Activated CD4-positive, alpha-beta T cell treated with anti-CD3 and anti-CD28 coated beads, Interleukin-2, amount 50 U/mL, for 48 hours (primary cell): ENCODE data around the gene PI16.
"Not testable (repeated sequence)": the region's sequence is repeated elsewhere in the genome, so short reads cannot be mapped to it uniquely, and the experiment has no call there.

Source experiments
- DNase-seq, 2 experiments: peaks; one replicate each; pipeline ENCODE4 v3.0.0-alpha.2; 2020

Gene PI16

DNA sequence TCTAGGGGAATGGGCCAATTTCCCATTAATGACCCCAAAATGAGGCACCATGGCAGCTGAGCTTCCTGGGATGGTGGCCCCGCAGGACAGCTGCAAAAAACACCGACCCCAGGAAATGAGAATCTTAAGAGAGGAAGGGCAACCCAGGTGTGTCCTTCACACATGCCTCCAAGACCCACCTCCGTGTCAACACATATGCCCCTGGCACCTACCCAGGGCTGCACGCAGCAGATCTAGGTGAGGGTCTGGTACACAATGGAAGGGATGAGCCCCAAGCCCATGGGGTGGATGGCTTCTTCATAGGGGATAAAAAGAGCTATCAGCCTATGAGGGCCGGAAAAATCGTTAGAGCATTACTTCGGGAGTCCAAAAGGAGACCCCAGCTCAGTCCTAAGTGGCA is 22.0 kb downstream of the PI16 start:
- DNase-seq: no peak

DNA sequence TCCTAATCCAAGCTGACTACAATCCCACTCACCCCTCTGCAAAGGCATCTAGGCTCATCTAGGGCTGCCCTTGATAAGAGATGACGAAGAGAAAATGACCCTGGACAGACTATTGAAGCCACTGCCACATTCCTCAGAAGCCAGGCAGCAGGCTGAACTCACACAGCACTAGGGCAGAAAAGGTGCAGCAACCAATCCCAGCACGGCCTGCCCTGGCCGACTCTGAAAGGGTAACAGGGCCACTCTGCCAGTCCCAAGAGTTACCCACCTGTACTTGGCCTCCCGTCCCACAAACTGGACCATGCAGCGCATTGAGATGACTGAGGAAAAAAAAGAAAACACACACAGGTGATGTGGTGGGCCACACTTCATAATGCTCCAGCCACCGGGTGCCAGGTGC is 22.4 kb downstream of the PI16 start:
- no peak for DNase-seq

- no peak for DNase-seq
Measured at GRCh38 chr6:36977470-36977941, 23.0 kb downstream of the PI16 start.

- no peak for DNase-seq
Measured at GRCh38 chr6:36978421-36979346, 24.1 kb downstream of the PI16 start.

GRCh38 chr6:36979347-36979742 is 24.8 kb downstream of the PI16 start:
- no peak for DNase-seq

GRCh38 chr6:36980129-36980528 is 25.6 kb downstream of the PI16 start:
- no peak for DNase-seq

DNA sequence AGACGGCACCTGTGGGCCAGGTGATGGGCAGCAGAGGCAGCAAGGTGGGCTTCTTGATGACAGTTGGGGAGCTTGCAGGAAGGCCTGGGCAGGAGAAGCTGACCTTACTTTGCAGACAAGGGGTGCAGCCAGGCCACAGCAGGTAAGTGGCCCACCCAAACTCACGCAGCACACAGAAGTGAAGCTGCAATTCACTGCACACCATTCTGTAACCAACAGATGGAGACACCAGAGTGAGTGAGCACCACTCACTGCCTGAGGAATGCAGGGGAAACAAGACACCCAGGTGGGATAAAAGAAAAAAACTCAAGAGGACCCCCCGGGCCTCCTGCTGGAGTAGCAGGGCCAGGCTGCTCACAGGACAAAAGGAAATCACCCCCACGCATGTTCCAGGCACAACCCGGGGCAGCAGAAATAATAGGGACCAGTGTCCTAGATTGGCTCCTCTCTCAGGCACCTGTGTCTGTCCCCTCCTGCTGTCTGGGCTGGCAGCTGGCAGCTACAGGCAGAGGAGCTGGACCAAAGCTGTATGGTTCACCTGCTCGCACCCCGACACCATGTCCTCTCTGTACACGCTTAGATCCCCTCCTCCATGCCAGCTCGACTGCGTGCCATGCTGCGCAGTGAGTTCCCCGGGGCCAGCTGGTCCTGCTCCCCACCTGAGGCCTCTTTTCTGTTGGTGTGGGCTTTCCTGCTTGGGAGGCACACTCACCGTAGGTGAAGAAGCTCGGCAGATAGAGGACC is 26.5 kb downstream of the PI16 start:
- no peak for DNase-seq

DNA sequence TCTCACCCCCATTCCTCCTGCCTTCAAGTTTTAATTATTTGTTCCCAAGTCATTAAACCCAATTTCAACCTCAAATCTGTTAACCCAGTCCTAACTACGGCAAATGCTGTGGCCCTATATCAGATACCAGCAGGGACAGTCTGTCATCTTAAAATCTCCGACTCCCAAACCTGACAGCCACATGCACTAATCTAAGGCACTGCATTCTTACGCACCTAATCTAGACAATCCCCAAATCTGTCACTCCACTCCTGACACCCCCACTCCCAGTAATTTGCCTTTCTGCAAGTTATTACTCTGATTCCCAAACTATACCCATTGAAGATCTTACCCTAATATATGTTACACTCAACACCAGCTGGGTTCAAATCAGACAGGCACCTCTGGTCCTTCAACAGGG is 29.0 kb downstream of the PI16 start:
- no peak for DNase-seq

DNA sequence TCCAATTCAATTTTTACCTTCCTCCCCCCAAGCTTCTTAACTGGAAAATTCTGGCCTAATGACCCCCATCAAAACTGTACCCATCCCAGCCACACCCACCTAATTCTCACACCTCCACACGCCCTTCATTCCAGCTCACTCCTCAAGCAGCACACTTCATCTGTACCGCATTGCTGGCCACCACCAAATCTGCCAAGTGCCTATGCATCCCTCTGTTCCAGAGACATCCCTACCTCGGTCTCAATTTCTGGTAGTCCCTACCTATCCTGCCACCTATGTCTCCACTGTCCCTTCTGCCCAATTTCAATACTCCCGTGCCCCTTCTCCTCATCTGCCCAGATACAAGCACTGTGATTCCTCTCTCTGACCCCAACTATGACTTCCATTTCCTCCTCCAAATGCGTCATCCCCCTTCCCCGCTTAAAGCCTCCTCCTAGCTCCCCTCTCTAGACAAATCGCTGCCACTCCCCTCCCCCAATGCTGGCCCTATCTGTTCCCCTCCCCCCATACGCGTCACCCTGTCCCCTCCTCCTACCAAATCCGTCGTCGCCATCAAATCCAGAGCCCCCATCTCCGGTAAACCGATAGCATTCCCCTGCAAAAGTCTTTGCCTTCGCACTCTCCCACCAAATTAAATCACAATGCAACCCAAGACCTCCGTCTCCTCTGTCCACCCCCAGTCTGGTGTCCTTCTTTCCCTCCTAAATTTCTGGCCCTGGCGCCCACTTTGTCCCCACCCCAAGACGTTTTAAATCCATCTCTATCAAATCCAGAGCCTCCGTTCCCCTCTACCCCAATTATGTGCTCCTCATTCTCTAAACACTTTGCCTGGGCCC is 30.3 kb downstream of the PI16 start:
- peak; percentile 65 to 72 for DNase-seq

GRCh38 chr6:36985417-36985807 is 30.9 kb downstream of the PI16 start:
- DNase-seq: no peak

DNA sequence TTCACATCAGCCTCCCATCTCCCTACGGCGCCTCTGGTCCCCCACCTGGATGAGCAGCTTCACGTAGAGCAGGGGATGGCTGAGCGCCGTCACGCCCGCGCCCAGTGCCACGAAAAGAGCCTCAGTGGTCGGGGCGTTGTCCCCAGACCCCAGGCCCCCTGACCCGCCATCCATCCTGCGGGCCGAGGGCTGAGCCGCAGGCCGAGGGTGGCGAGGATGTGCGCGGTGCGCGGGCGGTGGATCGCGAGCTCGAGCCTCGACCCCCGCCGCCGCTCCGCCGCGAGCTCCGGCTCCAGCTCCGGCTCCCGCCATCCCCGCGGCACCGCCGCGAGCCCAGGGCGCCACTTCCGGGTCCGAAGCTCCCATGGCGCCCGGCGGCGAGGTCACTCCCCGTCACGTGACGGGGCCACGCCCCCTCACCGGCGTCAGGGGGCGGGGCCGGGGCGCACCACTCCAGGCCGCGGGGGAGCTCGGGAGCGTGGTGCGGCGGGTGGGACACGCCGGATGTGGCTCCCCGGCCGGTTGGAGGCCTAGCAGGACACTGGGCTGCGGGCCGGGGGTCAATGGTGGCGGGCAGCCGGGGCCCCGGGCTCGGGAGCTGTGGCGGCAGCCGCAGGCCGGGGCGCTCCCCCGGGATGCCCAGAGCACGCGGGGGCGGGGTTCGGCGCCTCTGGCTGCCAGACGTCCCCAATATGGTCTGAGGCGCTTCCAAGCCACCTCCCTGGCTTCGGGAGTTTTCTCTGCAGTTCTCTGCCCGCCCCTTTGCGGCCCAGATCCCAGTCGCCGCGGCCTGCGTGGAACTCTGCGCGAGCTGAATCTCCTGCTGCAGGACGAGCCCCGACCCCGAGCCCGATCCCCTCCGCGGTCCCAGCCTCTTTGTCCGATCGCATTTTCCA is 31.5 kb downstream of the PI16 start, which contains the start of gene MTCH1:
Gene MTCH1 (minus strand): TSS at position 389 of the 896 bp plus-strand sequence. CDS start 23 bp downstream, at position 366.
- DNase-seq: peak; percentile 82 to 85

- no peak for DNase-seq
Measured at GRCh38 chr6:36986704-36987047, 32.1 kb downstream of the PI16 start.

DNA sequence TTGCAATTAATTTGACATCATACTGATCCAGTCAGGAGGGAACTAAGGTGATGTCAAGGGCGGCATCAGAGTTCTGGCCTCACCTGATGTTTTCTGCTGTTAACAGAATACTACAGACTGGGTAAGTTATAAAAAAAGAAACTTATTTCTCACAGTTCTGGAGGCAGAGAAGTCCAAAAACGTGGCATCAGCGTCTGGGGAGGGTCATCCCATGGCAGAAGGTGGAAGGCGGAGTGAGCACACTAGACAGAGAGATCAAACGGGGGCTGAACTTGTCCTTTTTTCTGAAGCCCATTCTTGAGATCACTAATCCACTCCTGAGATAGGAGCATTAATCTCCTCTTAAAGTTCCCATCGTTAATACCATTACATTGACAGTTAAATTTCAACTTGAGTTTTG is 34.7 kb downstream of the PI16 start:
- DNase-seq: no peak

- DNase-seq: not testable (repeated sequence)
Measured at GRCh38 chr6:36990401-36990800, 35.9 kb downstream of the PI16 start.

DNA sequence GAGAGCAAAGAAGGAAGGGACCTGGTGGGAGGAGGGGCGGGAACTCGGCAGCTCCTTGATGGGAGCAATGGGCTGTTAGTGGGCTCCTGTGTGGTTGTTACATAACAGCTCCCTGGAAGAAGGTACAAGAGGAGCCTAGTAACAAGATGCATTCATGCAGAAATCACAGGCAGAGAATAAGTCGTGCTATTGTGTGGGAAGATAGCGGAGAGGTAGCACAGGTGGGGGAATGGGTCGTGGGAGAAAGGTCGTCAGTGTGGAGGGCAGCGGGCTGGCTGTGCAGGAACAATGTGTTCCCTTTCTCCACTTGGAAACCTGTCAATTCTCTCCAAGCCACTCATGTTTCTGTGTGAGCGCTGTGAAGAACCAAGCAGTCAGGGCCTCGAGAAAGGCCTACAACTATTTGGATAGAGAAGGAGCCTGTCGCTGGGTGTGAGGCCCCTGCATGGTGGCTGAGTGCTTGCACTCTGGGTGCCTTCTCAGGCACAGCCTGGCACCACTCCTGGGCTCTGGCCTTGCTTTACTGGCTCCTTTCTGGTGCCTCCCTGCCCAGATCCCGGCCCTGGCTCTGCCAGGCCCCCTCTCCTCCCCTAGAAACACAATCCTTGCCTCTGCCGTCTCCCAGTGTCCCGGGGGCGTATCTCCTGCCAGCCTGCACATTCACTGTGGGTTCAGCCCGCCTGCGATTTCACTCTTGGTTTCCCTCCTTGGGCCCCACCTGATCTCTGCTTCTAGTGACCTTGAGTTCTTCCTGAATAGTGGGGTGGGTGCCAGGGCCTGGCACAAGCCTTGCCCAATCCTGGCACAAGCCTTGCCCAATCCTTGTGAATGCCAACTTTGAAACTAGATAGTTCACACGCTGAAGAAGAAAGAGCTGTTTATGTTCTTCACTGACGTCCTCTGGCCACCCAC is 43.5 kb downstream of the PI16 start:
- no peak for DNase-seq

DNA sequence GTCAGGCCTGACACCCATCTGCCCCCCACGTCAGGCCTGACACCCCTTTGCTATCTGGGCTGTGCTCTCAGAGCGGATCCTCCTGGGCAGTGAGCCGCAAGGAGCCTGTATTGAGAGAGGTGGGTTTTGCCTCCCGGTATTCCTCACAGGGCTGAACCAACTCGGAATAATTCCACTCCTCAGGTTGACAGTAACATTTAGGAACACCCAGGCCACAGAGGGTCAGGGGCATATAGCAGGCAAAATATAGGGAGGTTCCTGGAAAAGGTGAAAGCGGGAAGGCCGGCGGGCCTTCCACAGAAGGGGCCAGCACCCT is 44.1 kb downstream of the PI16 start:
- no peak for DNase-seq

DNA sequence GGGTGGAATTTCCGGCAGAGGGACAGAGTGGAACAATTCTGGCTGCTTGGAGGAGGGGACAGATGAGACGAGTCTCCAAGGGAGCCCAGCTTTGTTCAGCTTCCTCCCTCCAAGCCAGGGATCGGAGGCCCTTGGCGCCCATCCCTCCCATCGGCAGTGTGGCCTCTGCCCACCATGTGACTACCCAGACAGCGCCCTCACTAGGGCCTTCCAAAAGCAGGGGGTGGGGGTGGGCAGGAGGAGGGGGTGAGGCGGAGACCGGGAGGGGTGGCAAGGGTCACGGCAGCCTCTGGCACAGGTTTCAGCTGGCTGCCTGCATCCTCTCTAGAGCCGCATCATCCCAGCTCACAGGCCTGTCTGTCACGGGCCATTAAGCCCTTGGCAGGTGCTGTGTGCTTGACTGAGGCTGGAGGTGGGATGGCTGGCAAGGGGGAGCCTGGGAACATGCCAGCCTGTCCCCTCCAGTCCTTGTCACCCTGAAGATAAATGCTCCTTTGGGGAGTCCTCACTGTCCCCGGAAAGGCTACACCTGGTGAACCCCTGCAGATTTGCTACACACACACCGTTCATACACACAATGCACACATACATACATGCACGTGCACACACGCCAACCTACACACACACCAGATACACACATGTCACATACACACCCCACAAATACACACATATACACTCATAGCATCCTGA is 44.7 kb downstream of the PI16 start:
- DNase-seq: no peak

- no peak for DNase-seq
Measured at GRCh38 chr6:36999751-37000125, 45.2 kb downstream of the PI16 start.

GRCh38 chr6:37004044-37004980 is 49.8 kb downstream of the PI16 start:
- no peak for DNase-seq
